Loucy (cell line): ENCODE results near the gene ZNHIT6.

Experiments used
- H2AFZ ChIP-seq: fragments of 200-600 bp; sonication (generic); 2 replicates; pipeline ENCODE4 v1.6.0; 2016; ENCODE audit warnings: antibody characterized with exemption, mild to moderate bottlenecking, low read length, moderate library complexity
- H3F3A ChIP-seq: fragments of 200-600 bp; 2 replicates; pipeline ENCODE4 v1.6.0; 2016; ENCODE audit warnings: antibody characterized with exemption, low read depth, mild to moderate bottlenecking
- H3K27me3 ChIP-seq: fragments of 200-600 bp; sonication (generic); 2 replicates; pipeline ENCODE4 v1.6.1; 2014; ENCODE audit warnings: low read length, mild to moderate bottlenecking; ENCODE audit not compliant: insufficient read depth, poor library complexity, severe bottlenecking
- H3K36me3 ChIP-seq: fragments of 200-600 bp; sonication (generic); 2 replicates; pipeline ENCODE4 v1.6.1; 2016; ENCODE audit warnings: low read length; ENCODE audit not compliant: insufficient read depth
- H3K4me1 ChIP-seq: fragments of 200-600 bp; sonication (generic); 2 replicates; pipeline ENCODE4 v1.5.1; 2014; ENCODE audit warnings: low read length, mild to moderate bottlenecking; ENCODE audit not compliant: insufficient read depth, poor library complexity, severe bottlenecking
- H3K4me2 ChIP-seq: fragments of 200-600 bp; sonication (generic); 2 replicates; pipeline ENCODE4 v1.6.0; 2014; ENCODE audit warnings: antibody characterized with exemption, low read length, low read depth, mild to moderate bottlenecking; ENCODE audit not compliant: poor library complexity, severe bottlenecking
- H3K4me3 ChIP-seq: fragments of 200-600 bp; sonication (generic); 2 replicates; pipeline ENCODE4 v1.5.1; 2014; ENCODE audit warnings: low read length, mild to moderate bottlenecking, mixed read lengths; ENCODE audit not compliant: poor library complexity, severe bottlenecking
- H3K79me2 ChIP-seq: fragments of 200-600 bp; sonication (generic); 2 replicates; pipeline ENCODE4 v1.6.1; 2014; ENCODE audit warnings: low read length; ENCODE audit not compliant: insufficient read depth
- H3K9ac ChIP-seq: fragments of 200-600 bp; sonication (generic); 2 replicates; pipeline ENCODE4 v1.6.0; 2014; ENCODE audit warnings: mild to moderate bottlenecking, low read depth, low read length, moderate library complexity; ENCODE audit not compliant: poor library complexity, severe bottlenecking
- H3K9me2 ChIP-seq: fragments of 200-600 bp; sonication (generic); replicated peaks from 2 replicates; pipeline ENCODE4 v1.6.1; 2016; ENCODE audit warnings: low read depth, low read length, mixed read lengths
- H3K9me3 ChIP-seq: fragments of 200-600 bp; sonication (generic); 2 replicates; pipeline ENCODE4 v1.6.1; 2014; ENCODE audit warnings: mild to moderate bottlenecking, antibody characterized with exemption, low read length, low read depth; ENCODE audit not compliant: insufficient read depth
- H4K20me1 ChIP-seq: fragments of 200-600 bp; sonication (generic); 2 replicates; pipeline ENCODE4 v1.6.0; 2014; ENCODE audit warnings: antibody characterized with exemption, low read length, mild to moderate bottlenecking; ENCODE audit not compliant: insufficient read depth, poor library complexity, severe bottlenecking
- CTCF ChIP-seq: fragments of 200-600 bp; sonication (generic); conservative IDR thresholded peaks from 2 replicates; pipeline ENCODE4 v1.5.1; 2014; ENCODE audit warnings: mild to moderate bottlenecking, antibody characterized with exemption, low read length
- EZH2phosphoT487 ChIP-seq: fragments of 200-600 bp; IDR thresholded peaks from 2 replicates; pipeline ENCODE4 v1.6.1; 2018; ENCODE audit warnings: antibody characterized with exemption, mild to moderate bottlenecking, moderate library complexity, borderline replicate concordance

The ZNHIT6 gene

GRCh38 chr1:85707990-85708828 lies at the start of gene ZNHIT6:
TSS of gene ZNHIT6 (minus strand) at chr1:85708433. CDS start at chr1:85708284, 149 bp downstream.
- peaks cover 11% of the 10 kb centered on the region for H4K20me1 ChIP-seq
- peaks cover 4% of the 10 kb centered on the region for H3K27me3 ChIP-seq
- peak within 1 kb of the TSS; percentile 90 for H3K4me2 ChIP-seq
- no peaks in the 10 kb centered on the region for H3K9me3 ChIP-seq
- TF ChIP-seq CTCF (peak; percentile 51), EZH2phosphoT487 (no peak)
- H2AFZ ChIP-seq: peak within 1 kb of the TSS; percentile 90
- H3K4me1 ChIP-seq: peaks cover 33% of the 10 kb centered on the region
- 0 out of 2 replicates have a peak, but pooled peaks cover 7% of the 10 kb centered on the region for H3K36me3 ChIP-seq
- peak within 1 kb of the TSS; percentile 82 for H3K4me3 ChIP-seq
- peaks cover 46% of the 10 kb centered on the region for H3K79me2 ChIP-seq
- H3K9ac ChIP-seq: peak within 1 kb of the TSS; percentile 73
- H3F3A ChIP-seq: no peaks in the 10 kb centered on the region
- no peaks in the 10 kb centered on the region for H3K9me2 ChIP-seq

- no peak for TF ChIP-seq CTCF
- no peak for TF ChIP-seq EZH2phosphoT487
- H3K4me3 ChIP-seq: no peak overlapping the region
- H3F3A ChIP-seq: no peaks in the 10 kb centered on the region
- no peaks in the 10 kb centered on the region for H4K20me1 ChIP-seq
- H3K36me3 ChIP-seq: no peaks in the 10 kb centered on the region
- no peaks in the 10 kb centered on the region for H3K27me3 ChIP-seq
- H3K4me2 ChIP-seq: no peak overlapping the region
- H3K9me2 ChIP-seq: no peaks in the 10 kb centered on the region
- no peak overlapping the region for H3K9ac ChIP-seq
- no peaks in the 10 kb centered on the region for H3K4me1 ChIP-seq
- H3K9me3 ChIP-seq: no peaks in the 10 kb centered on the region
- no peak overlapping the region for H2AFZ ChIP-seq
- no peaks in the 10 kb centered on the region for H3K79me2 ChIP-seq
Observed at GRCh38 chr1:85756864-85757263, 48.6 kb upstream of the ZNHIT6 start.

GRCh38 chr1:85748120-85748519 lies 39.9 kb upstream of the ZNHIT6 start:
- no peak overlapping the region for H3K4me3 ChIP-seq
- H3K9ac ChIP-seq: no peak overlapping the region
- H3K36me3 ChIP-seq: no peaks in the 10 kb centered on the region
- H3K4me2 ChIP-seq: no peak overlapping the region
- H4K20me1 ChIP-seq: no peaks in the 10 kb centered on the region
- no peaks in the 10 kb centered on the region for H3K9me3 ChIP-seq
- H3K27me3 ChIP-seq: no peaks in the 10 kb centered on the region
- H2AFZ ChIP-seq: no peak overlapping the region
- H3K4me1 ChIP-seq: no peaks in the 10 kb centered on the region
- TF ChIP-seq CTCF (no peak), EZH2phosphoT487 (no peak)
- no peaks in the 10 kb centered on the region for H3K79me2 ChIP-seq
- no peaks in the 10 kb centered on the region for H3K9me2 ChIP-seq
- H3F3A ChIP-seq: no peaks in the 10 kb centered on the region
